HG03196 (cell line): Measurements from ENCODE around the gene LOXL1.
"Not testable (repeated sequence)": the region's sequence is repeated elsewhere in the genome, so short reads cannot be mapped to it uniquely, and the experiment has no call there.

Experiments
- ATAC-seq: cut with Tn5 transposase; IDR thresholded peaks from one replicate; pipeline ENCODE4 v1.9.1; 2021; ENCODE audit not compliant: unreplicated experiment

Gene LOXL1

GRCh38 chr15:73972984-73973682 is 46.9 kb downstream of the LOXL1 start:
- ATAC-seq: no peak

GRCh38 chr15:73973683-73974200 is 47.5 kb downstream of the LOXL1 start:
- not testable (repeated sequence) for ATAC-seq

GRCh38 chr15:73975440-73976125 is 49.3 kb downstream of the LOXL1 start:
- not testable (repeated sequence) for ATAC-seq

- ATAC-seq: no peak
Measured at GRCh38 chr15:73978896-73979295, 52.6 kb downstream of the LOXL1 start.

GRCh38 chr15:73979636-73980035 is 53.4 kb downstream of the LOXL1 start:
- ATAC-seq: no peak

GRCh38 chr15:73981761-73982221 is 55.5 kb downstream of the LOXL1 start:
- no peak for ATAC-seq

- no peak for ATAC-seq
Measured at GRCh38 chr15:73982222-73982962, 56.1 kb downstream of the LOXL1 start.

- no peak for ATAC-seq
Measured at GRCh38 chr15:73983211-73983727, 57.0 kb downstream of the LOXL1 start.

GRCh38 chr15:73983773-73984172 is 57.5 kb downstream of the LOXL1 start:
- ATAC-seq: no peak

GRCh38 chr15:73984208-73984979 is 58.1 kb downstream of the LOXL1 start:
- ATAC-seq: no peak

- ATAC-seq: no peak
Measured at GRCh38 chr15:73985101-73985873, 59.0 kb downstream of the LOXL1 start.

GRCh38 chr15:73986055-73986775 is 60.0 kb downstream of the LOXL1 start:
- ATAC-seq: no peak

GRCh38 chr15:73986776-73987056 is 60.5 kb downstream of the LOXL1 start:
- no peak for ATAC-seq

GRCh38 chr15:73987250-73987649 is 61.0 kb downstream of the LOXL1 start:
- ATAC-seq: no peak

- ATAC-seq: no peak
Measured at GRCh38 chr15:73987681-73988444, 61.6 kb downstream of the LOXL1 start.

- no peak for ATAC-seq
Measured at GRCh38 chr15:73988445-73988969, 62.2 kb downstream of the LOXL1 start.

GRCh38 chr15:73989001-73989798 is 62.9 kb downstream of the LOXL1 start:
- ATAC-seq: no peak
